H9 (cell line): Measurements from ENCODE around the gene ETF1. TPM values are rescaled to one million over a fixed set of nuclear protein-coding genes. Genes with fewer than 3 reads are reported as not detected.

ENCODE experiments used
- DNase-seq: peaks from one replicate; pipeline ENCODE4 v3.0.0-alpha.2; 2017
- H2AFZ ChIP-seq: one replicate; pipeline ENCODE4 v1.6.1; 2013; ENCODE audit warnings: mild to moderate bottlenecking, low read length, control low read depth, moderate library complexity
- H2AK5ac ChIP-seq: 2 replicates; pipeline ENCODE4 v1.6.1; 2013; ENCODE audit warnings: low read length, control low read depth, mixed read lengths; ENCODE audit not compliant: insufficient read length
- H2BK120ac ChIP-seq: one replicate; pipeline ENCODE4 v1.6.1; 2013; ENCODE audit warnings: low read depth, mild to moderate bottlenecking, low read length, control low read depth, inconsistent platforms; ENCODE audit not compliant: poor library complexity, severe bottlenecking
- H2BK12ac ChIP-seq: 2 replicates; pipeline ENCODE4 v1.6.1; 2013; ENCODE audit warnings: low read length, control low read depth, mixed read lengths, low read depth; ENCODE audit not compliant: insufficient read length
- H2BK15ac ChIP-seq: 2 replicates; pipeline ENCODE4 v1.6.1; 2013; ENCODE audit warnings: low read depth, low read length, control low read depth
- H2BK20ac ChIP-seq: one replicate; pipeline ENCODE4 v1.6.1; 2013; ENCODE audit warnings: low read depth, mild to moderate bottlenecking, low read length, control low read depth, inconsistent platforms; ENCODE audit not compliant: poor library complexity, severe bottlenecking
- H2BK5ac ChIP-seq: 2 replicates; pipeline ENCODE4 v1.6.1; 2013; ENCODE audit warnings: low read length, control low read depth, mixed read lengths; ENCODE audit not compliant: insufficient read length
- H3K14ac ChIP-seq: 2 replicates; pipeline ENCODE4 v1.6.1; 2013; ENCODE audit warnings: low read length, control low read depth; ENCODE audit not compliant: insufficient read depth
- H3K18ac ChIP-seq: 2 replicates; pipeline ENCODE4 v1.6.1; 2013; ENCODE audit warnings: low read depth, mild to moderate bottlenecking, mixed read lengths, low read length, control low read depth; ENCODE audit not compliant: insufficient read length
- H3K23ac ChIP-seq: 2 replicates; pipeline ENCODE4 v1.6.1; 2013; ENCODE audit warnings: low read length, control low read depth, mixed read lengths, low read depth; ENCODE audit not compliant: insufficient read length
- H3K23me2 ChIP-seq: 2 replicates; pipeline ENCODE4 v1.6.1; 2013; ENCODE audit warnings: low read depth, mild to moderate bottlenecking, mixed read lengths, low read length, control low read depth; ENCODE audit not compliant: insufficient read length, poor library complexity, severe bottlenecking
- H3K27ac ChIP-seq: 2 replicates; pipeline ENCODE4 v1.5.1; 2013; ENCODE audit warnings: low read length, control low read depth, mixed read lengths, low read depth; ENCODE audit not compliant: insufficient read length
- H3K27me3 ChIP-seq: 2 replicates; pipeline ENCODE4 v1.6.1; 2013; ENCODE audit warnings: low read length, control low read depth, inconsistent platforms; ENCODE audit not compliant: insufficient read depth
- H3K4ac ChIP-seq: 2 replicates; pipeline ENCODE4 v1.6.1; 2013; ENCODE audit warnings: low read depth, mild to moderate bottlenecking, control low read depth, inconsistent platforms, low read length, moderate library complexity
- H3K4me1 ChIP-seq: 2 replicates; pipeline ENCODE4 v1.6.1; 2013; ENCODE audit warnings: low read length, control low read depth, inconsistent platforms; ENCODE audit not compliant: insufficient read depth
- H3K4me2 ChIP-seq: 2 replicates; pipeline ENCODE4 v1.6.1; 2013; ENCODE audit warnings: low read length, control low read depth, mixed read lengths; ENCODE audit not compliant: insufficient read length, insufficient read depth
- H3K56ac ChIP-seq: 2 replicates; pipeline ENCODE4 v1.6.1; 2013; ENCODE audit warnings: low read depth, mild to moderate bottlenecking, mixed read lengths, low read length, control low read depth; ENCODE audit not compliant: insufficient read length
- H3K79me1 ChIP-seq: 2 replicates; pipeline ENCODE4 v1.6.1; 2013; ENCODE audit warnings: low read depth, mild to moderate bottlenecking, moderate library complexity, low read length, control low read depth, inconsistent platforms; ENCODE audit not compliant: insufficient read depth, poor library complexity, severe bottlenecking
- H3K79me2 ChIP-seq: 2 replicates; pipeline ENCODE4 v1.6.1; 2013; ENCODE audit warnings: low read length, control low read depth, inconsistent platforms; ENCODE audit not compliant: insufficient read depth
- H3K9ac ChIP-seq: 2 replicates; pipeline ENCODE4 v1.6.1; 2013; ENCODE audit warnings: low read length, control low read depth, mixed read lengths; ENCODE audit not compliant: insufficient read length; ENCODE audit errors: extremely low read depth
- H3K9me3 ChIP-seq: one replicate; pipeline ENCODE4 v1.6.1; 2013; ENCODE audit warnings: low read depth, low read length, inconsistent platforms; ENCODE audit not compliant: control insufficient read depth
- H3T11ph ChIP-seq: one replicate; pipeline ENCODE4 v1.6.1; 2013; ENCODE audit warnings: mild to moderate bottlenecking, low read length, control low read depth, inconsistent platforms
- H4K20me1 ChIP-seq: one replicate; pipeline ENCODE4 v1.6.1; 2013; ENCODE audit not compliant: control insufficient read depth, insufficient read length, insufficient read depth
- H4K5ac ChIP-seq: 2 replicates; pipeline ENCODE4 v1.6.1; 2013; ENCODE audit warnings: low read depth, mild to moderate bottlenecking, mixed read lengths, low read length, control low read depth; ENCODE audit not compliant: insufficient read length
- H4K8ac ChIP-seq: replicated peaks from 2 replicates; pipeline ENCODE4 v1.6.1; 2013; ENCODE audit warnings: low read length, control low read depth, mixed read lengths, low read depth; ENCODE audit not compliant: insufficient read length
- H4K91ac ChIP-seq: 2 replicates; pipeline ENCODE4 v1.6.1; 2013; ENCODE audit warnings: low read depth, mild to moderate bottlenecking, moderate library complexity, mixed read lengths, low read length, control low read depth; ENCODE audit not compliant: insufficient read length
- H3K27ac Mint-ChIP-seq, 3 experiments: 2 replicates in 2 of 3; 3 replicates in 1 of 3; pipeline ENCODE4 v1.8.0; 2020 to 2021; ENCODE audit warnings: mixed read lengths in 3 of 3, mild to moderate bottlenecking in 1 of 3, moderate library complexity in 1 of 3
- H3K27me3 Mint-ChIP-seq: 2 replicates; pipeline ENCODE4 v1.8.0; 2021; ENCODE audit warnings: low read depth, mild to moderate bottlenecking, moderate library complexity, mixed read lengths
- H3K36me3 Mint-ChIP-seq, 3 experiments: 2 replicates in 2 of 3; 3 replicates in 1 of 3; pipeline ENCODE4 v1.8.0; 2020 to 2021; ENCODE audit warnings: low read depth in 3 of 3, mixed read lengths in 3 of 3; ENCODE audit not compliant: insufficient read depth in 1 of 3
- H3K4me1 Mint-ChIP-seq, 2 experiments: 2 replicates each; pipeline ENCODE4 v1.8.0; 2020; ENCODE audit warnings: mixed read lengths in 2 of 2
- H3K4me3 Mint-ChIP-seq, 2 experiments: 2 replicates in 1 of 2; 3 replicates in 1 of 2; pipeline ENCODE4 v1.8.0; 2020 to 2021; ENCODE audit warnings: mild to moderate bottlenecking in 2 of 2, mixed read lengths in 2 of 2, moderate library complexity in 1 of 2
- H3K9me3 Mint-ChIP-seq, 2 experiments: 2 replicates in 1 of 2; 3 replicates in 1 of 2; pipeline ENCODE4 v1.8.0; 2020; ENCODE audit warnings: mild to moderate bottlenecking in 2 of 2, mixed read lengths in 2 of 2, moderate library complexity in 1 of 2
- WGBS: extraction: QIAGEN DNeasy Blood & Tissue Kit; methylation state at CpG from one replicate; pipeline ENCODE4 v1.1.7; 2013; ENCODE audit warnings: missing lambda C conversion rate, low lambda C conversion rate, mixed read lengths; ENCODE audit not compliant: insufficient read length; ENCODE audit errors: extremely low coverage; 5-methylcytosine and 5-hydroxymethylcytosine counted together
- total RNA-seq: library from RNA; stranded (reverse); gene quantifications from 2 replicates; pipeline ENCODE4 v1.2.1, GENCODE V29; 2021
- TF ChIP-seq, protein P1 (sequence below): fragments of 200-600 bp; sonication (generic); conservative IDR thresholded peaks from 3 replicates; pipeline ENCODE4 v1.8.0; 2021; ENCODE audit warnings: antibody characterized with exemption, mild to moderate bottlenecking

ETF1 gene
- total RNA-seq, 1 experiment from 2014 or later = 175 TPM

DNA sequence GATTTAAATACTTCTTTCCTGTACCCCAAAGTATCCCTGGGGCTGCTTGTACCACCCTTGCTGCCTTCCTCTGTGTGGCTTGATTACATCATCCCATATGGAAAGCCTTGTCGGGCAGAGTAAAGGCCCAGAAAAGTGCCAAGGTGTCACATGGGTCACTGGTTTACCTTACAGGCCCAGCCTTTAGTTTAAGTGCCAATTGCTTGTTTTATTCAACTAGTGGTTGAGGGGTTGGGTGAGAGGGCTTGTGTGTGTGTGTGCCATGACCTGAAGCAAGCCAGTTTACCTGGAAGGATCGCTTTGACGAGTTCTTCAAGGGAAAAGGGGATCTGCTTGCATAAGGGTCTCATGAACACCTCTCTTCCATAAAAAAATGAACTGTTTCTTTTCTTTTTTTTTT lies 39.9 kb upstream of the ETF1 start:
- Histone ChIP-seq H3K23ac (no peak overlapping the region), H2AFZ (no peak overlapping the region), H4K8ac (no peak overlapping the region), H2BK12ac (no peak overlapping the region), H2BK20ac (no peak overlapping the region), H3K4me1 (no peaks in the 10 kb centered on the region), H4K20me1 (no peaks in the 10 kb centered on the region), H2BK5ac (no peak overlapping the region), H3K4ac (no peak overlapping the region), H3K79me1 (no peaks in the 10 kb centered on the region), H3K27ac (no peak overlapping the region), H2AK5ac (no peak overlapping the region), H3K18ac (no peak overlapping the region), H3K9ac (no peak overlapping the region), H3T11ph (no peak overlapping the region), H3K14ac (no peak overlapping the region), H3K9me3 (no peaks in the 10 kb centered on the region), H2BK120ac (no peak overlapping the region), H3K79me2 (no peaks in the 10 kb centered on the region), H3K23me2 (no peaks in the 10 kb centered on the region), H4K5ac (no peak overlapping the region), H3K4me2 (no peak overlapping the region), H3K56ac (no peak overlapping the region), H4K91ac (no peak overlapping the region), H3K27me3 (no peaks in the 10 kb centered on the region), H2BK15ac (no peak overlapping the region)
- H3K9me3 Mint-ChIP-seq = no peaks in the 10 kb centered on the region
- WGBS = no CpG with 5 or more reads among the region's 3 CpGs
- DNase-seq = no peak
- H3K4me3 Mint-ChIP-seq = no peak overlapping the region
- H3K4me1 Mint-ChIP-seq = peaks cover 0 to 3% of the 10 kb centered on the region in 2 experiments; a peak in 2 of 4 replicates
- no peaks in the 10 kb centered on the region for H3K27me3 Mint-ChIP-seq
- TF ChIP-seq, protein P1, sequence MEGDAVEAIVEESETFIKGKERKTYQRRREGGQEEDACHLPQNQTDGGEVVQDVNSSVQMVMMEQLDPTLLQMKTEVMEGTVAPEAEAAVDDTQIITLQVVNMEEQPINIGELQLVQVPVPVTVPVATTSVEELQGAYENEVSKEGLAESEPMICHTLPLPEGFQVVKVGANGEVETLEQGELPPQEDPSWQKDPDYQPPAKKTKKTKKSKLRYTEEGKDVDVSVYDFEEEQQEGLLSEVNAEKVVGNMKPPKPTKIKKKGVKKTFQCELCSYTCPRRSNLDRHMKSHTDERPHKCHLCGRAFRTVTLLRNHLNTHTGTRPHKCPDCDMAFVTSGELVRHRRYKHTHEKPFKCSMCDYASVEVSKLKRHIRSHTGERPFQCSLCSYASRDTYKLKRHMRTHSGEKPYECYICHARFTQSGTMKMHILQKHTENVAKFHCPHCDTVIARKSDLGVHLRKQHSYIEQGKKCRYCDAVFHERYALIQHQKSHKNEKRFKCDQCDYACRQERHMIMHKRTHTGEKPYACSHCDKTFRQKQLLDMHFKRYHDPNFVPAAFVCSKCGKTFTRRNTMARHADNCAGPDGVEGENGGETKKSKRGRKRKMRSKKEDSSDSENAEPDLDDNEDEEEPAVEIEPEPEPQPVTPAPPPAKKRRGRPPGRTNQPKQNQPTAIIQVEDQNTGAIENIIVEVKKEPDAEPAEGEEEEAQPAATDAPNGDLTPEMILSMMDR = no peak
- H3K36me3 Mint-ChIP-seq = no peaks in the 10 kb centered on the region
- no peak overlapping the region for H3K27ac Mint-ChIP-seq
